Gastroesophageal sphincter (tissue), 3 donors: ENCODE data around the gene NDRG2.

ENCODE experiments used
- CTCF ChIP-seq, 4 experiments: fragments of 200-600 bp in 2 of 4; fragments of 450-650 bp in 2 of 4; sonication (generic) in 1 of 4; IDR thresholded peaks; one replicate each; pipeline ENCODE4 v1.5.1; 2017 to 2019; ENCODE audit warnings: antibody characterized with exemption in 4 of 4, mild to moderate bottlenecking in 2 of 4, moderate library complexity in 2 of 4
- EP300 ChIP-seq: sonication (generic); formaldehyde crosslinking; IDR thresholded peaks from one replicate; pipeline ENCODE4 v1.6.1; 2017; ENCODE audit warnings: antibody characterized with exemption, mild to moderate bottlenecking
- POLR2A ChIP-seq, 2 donors: fragments of 450-650 bp; IDR thresholded peaks; one replicate each; pipeline ENCODE4 v1.6.1; 2017; ENCODE audit warnings: antibody characterized with exemption in 2 of 2, mild to moderate bottlenecking in 2 of 2, moderate library complexity in 1 of 2
- POLR2AphosphoS5 ChIP-seq: sonication (generic); formaldehyde crosslinking; IDR thresholded peaks from one replicate; pipeline ENCODE4 v1.6.1; 2017; ENCODE audit warnings: antibody characterized with exemption

- TF ChIP-seq POLR2AphosphoS5 (no peak), CTCF (IDR thresholded peaks at IDR 0.05) (no peak), EP300 (no peak), POLR2A (IDR thresholded peaks at IDR 0.05) (no peak)
These were observed 35.2 kb upstream of the NDRG2 start for GRCh38 chr14:21059842-21060613.
